Peyer's patch (tissue), 4 donors: Measurements from ENCODE around the gene RAB11FIP4. TPM values are rescaled to one million over a fixed set of nuclear protein-coding genes. Genes with fewer than 3 reads are reported as not detected.

Experiments
- DNase-seq, 3 donors: peaks; one replicate each; pipeline ENCODE4 v3.0.0-alpha.2; 2017 to 2019
- H3K27ac ChIP-seq, 4 donors: fragments of 200-600 bp; sonication (generic); one replicate each; pipeline ENCODE4 v1.5.1; 2016 to 2019
- H3K27me3 ChIP-seq, 2 donors: fragments of 200-600 bp; sonication (generic); one replicate each; pipeline ENCODE4 v1.5.1; 2019
- H3K36me3 ChIP-seq, 3 donors: fragments of 200-600 bp; sonication (generic); one replicate each; pipeline ENCODE4 v1.5.1; 2016 to 2019
- H3K4me1 ChIP-seq, 4 donors: fragments of 200-600 bp; sonication (generic); one replicate each; pipeline ENCODE4 v1.5.1; 2016 to 2019
- H3K4me3 ChIP-seq, 4 donors: fragments of 200-600 bp; sonication (generic); 1 replicate in 3 of 4; 2 replicates in 1 of 4; pipeline ENCODE4 v1.5.1; 2016 to 2019; ENCODE audit warnings: mild to moderate bottlenecking in 1 of 4
- H3K9me3 ChIP-seq, 4 donors: fragments of 200-600 bp; sonication (generic); one replicate each; pipeline ENCODE4 v1.5.1; 2016 to 2019; ENCODE audit warnings: mild to moderate bottlenecking in 1 of 4
- POLR2A ChIP-seq, 2 donors: fragments of 450-650 bp; IDR thresholded peaks; one replicate each; pipeline ENCODE4 v1.5.1; 2017; ENCODE audit warnings: antibody characterized with exemption in 2 of 2, mild to moderate bottlenecking in 2 of 2, moderate library complexity in 2 of 2
- total RNA-seq, 4 donors: library from RNA; depleted of rRNA; stranded (reverse); fragments of >200 nt; gene quantifications; one replicate each; pipeline ENCODE4 v1.1.0, GENCODE V29; 2016
- TF ChIP-seq, protein P1 (sequence below), 6 experiments: fragments of 450-650 bp in 4 of 6; fragments of 200-600 bp in 2 of 6; sonication (generic) in 1 of 6; IDR thresholded peaks; one replicate each; pipeline ENCODE4 v1.5.1; 2017 to 2019; ENCODE audit warnings: antibody characterized with exemption in 6 of 6, mild to moderate bottlenecking in 3 of 6, moderate library complexity in 1 of 6

RAB11FIP4 gene
- total RNA-seq, 4 donors from 2014 or later: 52.8 to 69.3 (median 64.9) TPM

DNA sequence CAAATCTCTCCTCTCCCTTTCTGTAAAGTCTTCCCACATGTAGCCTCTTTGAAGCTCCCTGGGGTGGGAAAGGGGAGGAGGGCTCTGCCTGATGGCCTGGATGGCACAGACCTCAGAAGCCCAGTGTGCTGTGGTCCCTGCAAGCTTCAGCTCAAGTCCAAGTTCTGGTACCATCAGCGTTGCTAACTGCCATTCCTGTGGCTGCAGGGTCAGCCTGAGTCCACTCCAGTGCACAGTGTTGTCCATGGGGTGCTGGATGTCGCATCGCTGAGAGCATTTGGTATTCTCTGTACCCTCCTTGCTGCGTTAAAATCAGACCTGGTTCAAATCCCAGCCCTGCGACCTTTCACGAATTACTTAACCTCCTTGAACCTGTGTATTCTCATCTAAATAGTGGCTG is 105.1 kb downstream of the RAB11FIP4 start:
- peaks cover 11 to 59% (median 38%) of the 10 kb centered on the region in 4 donors for H3K4me1 ChIP-seq
- no peaks in the 10 kb centered on the region for H3K36me3 ChIP-seq
- H3K9me3 ChIP-seq: no peaks in the 10 kb centered on the region
- no peak overlapping the region for H3K27ac ChIP-seq
- TF ChIP-seq, protein P1, sequence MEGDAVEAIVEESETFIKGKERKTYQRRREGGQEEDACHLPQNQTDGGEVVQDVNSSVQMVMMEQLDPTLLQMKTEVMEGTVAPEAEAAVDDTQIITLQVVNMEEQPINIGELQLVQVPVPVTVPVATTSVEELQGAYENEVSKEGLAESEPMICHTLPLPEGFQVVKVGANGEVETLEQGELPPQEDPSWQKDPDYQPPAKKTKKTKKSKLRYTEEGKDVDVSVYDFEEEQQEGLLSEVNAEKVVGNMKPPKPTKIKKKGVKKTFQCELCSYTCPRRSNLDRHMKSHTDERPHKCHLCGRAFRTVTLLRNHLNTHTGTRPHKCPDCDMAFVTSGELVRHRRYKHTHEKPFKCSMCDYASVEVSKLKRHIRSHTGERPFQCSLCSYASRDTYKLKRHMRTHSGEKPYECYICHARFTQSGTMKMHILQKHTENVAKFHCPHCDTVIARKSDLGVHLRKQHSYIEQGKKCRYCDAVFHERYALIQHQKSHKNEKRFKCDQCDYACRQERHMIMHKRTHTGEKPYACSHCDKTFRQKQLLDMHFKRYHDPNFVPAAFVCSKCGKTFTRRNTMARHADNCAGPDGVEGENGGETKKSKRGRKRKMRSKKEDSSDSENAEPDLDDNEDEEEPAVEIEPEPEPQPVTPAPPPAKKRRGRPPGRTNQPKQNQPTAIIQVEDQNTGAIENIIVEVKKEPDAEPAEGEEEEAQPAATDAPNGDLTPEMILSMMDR (IDR thresholded peaks at IDR 0.05): no peak
- TF ChIP-seq POLR2A (IDR thresholded peaks at IDR 0.05): no peak
- H3K4me3 ChIP-seq: no peak overlapping the region
- H3K27me3 ChIP-seq: no peaks in the 10 kb centered on the region
- no peak for DNase-seq

DNA sequence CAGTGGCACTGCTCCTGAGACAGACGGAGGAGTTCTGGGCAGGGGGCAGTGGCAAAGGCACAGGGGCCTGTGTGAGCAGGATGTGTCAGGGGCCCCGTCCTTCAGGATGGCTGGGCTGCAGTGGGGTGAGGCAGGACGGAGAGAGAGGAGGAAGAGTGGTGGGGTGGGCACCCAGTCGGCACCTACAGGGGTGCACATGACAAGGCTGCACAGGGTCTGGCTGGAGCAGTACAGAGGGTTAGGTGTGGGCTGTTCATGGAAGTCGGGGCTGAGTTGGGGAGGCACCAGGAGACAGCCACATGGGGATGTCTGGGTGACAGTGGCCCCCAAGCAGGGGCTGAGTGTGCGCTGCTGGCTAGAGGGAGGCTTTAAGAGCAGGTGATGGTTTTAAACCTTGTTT is 106.0 kb downstream of the RAB11FIP4 start:
- Histone ChIP-seq H3K4me1 (peaks cover 11 to 50% (median 31%) of the 10 kb centered on the region in 4 donors), H3K4me3 (no peak overlapping the region), H3K27me3 (no peaks in the 10 kb centered on the region), H3K36me3 (no peaks in the 10 kb centered on the region), H3K9me3 (no peaks in the 10 kb centered on the region), H3K27ac (no peak overlapping the region)
- no peak for DNase-seq
- TF ChIP-seq POLR2A (IDR thresholded peaks at IDR 0.05): no peak
- TF ChIP-seq, protein P1 (IDR thresholded peaks at IDR 0.05): no peak

DNA sequence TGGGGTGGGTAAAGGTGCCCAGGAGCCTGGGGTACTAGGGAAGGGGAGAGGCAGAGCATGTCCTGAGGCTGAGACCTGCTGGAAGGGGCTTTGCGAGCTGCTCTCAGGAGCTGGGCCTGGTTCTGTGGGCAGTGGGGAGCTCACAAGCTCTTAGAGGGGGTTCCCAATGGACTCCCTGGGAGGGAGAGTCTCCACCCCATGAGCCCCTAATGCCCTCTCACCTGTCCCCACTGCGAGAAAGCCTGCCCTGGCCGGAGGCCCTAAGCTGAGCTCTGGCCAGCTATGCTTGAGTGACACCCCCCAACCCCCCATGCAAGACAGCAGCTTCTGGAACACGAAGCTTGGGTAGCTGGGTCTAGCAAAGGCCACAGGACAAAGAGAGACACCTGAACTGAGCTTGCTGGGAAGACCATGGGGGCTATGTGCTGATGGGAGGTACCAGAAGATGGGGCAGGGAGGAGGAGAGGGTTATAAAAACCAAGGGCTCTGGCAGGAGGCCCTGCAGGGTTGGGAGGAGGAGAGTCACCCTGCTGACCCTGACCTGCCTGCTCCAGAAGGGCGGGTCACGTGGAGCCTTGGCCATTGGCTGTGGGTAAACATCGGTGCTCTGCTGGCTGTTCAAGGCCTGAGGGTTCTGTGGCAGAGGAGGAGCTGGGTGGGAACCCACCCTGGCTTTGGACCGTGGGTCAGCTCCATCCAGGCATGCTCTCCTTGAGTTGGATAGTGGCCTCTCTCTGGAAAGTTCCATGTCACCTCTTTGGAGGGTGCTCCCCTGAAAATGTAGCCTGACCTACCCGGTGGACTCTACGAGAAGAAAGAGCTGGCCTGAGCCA is 106.7 kb downstream of the RAB11FIP4 start:
- Histone ChIP-seq H3K4me1 (peaks cover 11 to 44% (median 24%) of the 10 kb centered on the region in 4 donors), H3K36me3 (no peaks in the 10 kb centered on the region), H3K9me3 (no peaks in the 10 kb centered on the region), H3K27ac (no peak overlapping the region), H3K4me3 (no peak overlapping the region), H3K27me3 (no peaks in the 10 kb centered on the region)
- DNase-seq: peak in 1 of 3 donors; percentile 55
- TF ChIP-seq, protein P1 (IDR thresholded peaks at IDR 0.05): no peak
- TF ChIP-seq POLR2A (IDR thresholded peaks at IDR 0.05): no peak

DNA sequence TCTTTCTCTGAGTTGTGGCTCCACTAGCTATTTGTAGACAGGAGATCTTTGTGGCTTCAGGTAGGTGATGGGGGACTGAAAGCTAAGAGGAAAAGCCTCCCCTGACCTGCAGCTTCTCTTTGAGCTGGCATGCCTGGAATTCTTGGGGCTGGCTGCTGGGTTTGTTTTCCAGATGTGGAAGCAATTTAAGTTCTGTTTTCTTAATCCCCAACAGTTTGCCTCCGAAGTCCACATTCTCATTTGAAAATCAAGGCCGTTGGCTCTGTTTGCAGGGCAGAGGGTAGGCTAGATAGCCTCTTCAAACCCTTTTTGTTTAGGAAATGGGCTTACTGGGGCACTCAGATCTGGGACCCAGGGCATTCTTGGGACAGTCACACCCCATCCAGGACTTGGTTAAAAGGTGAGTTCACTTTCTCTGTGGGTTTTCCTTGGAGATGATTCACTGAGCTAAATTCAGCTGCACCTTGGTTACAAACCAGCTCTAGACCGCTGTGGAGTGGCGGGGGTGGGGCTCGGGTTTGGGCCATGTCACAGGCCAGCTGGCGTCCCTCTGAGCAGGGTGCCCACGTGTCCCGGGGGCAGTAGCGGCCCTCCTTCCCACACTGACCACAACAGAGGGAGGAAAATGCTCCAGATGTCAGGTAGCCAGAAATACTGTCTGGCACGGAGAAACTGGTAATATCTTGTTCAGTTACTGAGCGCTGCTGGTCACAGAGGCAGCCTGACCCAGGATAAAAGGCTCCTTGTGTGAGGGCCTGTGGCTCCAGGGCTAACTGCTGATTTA is 108.5 kb downstream of the RAB11FIP4 start:
- H3K36me3 ChIP-seq: no peaks in the 10 kb centered on the region
- TF ChIP-seq, protein P1 (IDR thresholded peaks at IDR 0.05): no peak
- TF ChIP-seq POLR2A (IDR thresholded peaks at IDR 0.05): no peak
- no peaks in the 10 kb centered on the region for H3K9me3 ChIP-seq
- no peak overlapping the region for H3K4me3 ChIP-seq
- H3K27ac ChIP-seq: no peak overlapping the region
- H3K4me1 ChIP-seq: peaks cover under 1 to 28% (median 11%) of the 10 kb centered on the region in 4 donors
- DNase-seq: no peak
- H3K27me3 ChIP-seq: no peaks in the 10 kb centered on the region

DNA sequence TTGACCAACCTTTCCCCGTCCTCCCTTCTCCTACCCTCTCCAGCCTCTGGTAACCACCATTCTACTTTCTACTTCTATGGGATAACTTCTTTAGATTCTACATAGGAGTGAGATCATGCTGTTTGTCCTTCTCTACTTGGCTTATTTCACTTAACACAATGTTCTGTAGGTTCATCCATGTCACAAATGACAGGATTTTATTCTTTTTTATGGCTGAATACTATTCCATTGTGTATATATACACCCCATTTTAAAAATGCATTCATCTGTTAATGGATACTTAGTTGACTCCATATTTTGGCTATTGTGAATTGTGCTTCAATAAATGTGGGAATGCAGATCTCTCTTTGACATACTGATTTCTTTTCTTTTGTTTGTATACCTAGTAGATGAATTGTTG is 115.0 kb downstream of the RAB11FIP4 start:
- Histone ChIP-seq H3K4me3 (no peak overlapping the region), H3K9me3 (no peaks in the 10 kb centered on the region)
- TF ChIP-seq, protein P1 (IDR thresholded peaks at IDR 0.05): no peak
- TF ChIP-seq POLR2A (IDR thresholded peaks at IDR 0.05): no peak

More for the DNA sequence above, 115.0 kb downstream of the RAB11FIP4 start:
- Histone ChIP-seq H3K36me3 (no peaks in the 10 kb centered on the region), H3K27me3 (no peaks in the 10 kb centered on the region), H3K27ac (no peak overlapping the region), H3K4me1 (peaks cover 0 to 33% (median 19%) of the 10 kb centered on the region in 4 donors)
- no peak for DNase-seq
